T-cell (primary cell): ENCODE data around the gene TOX3. TPM values are rescaled to one million over a fixed set of nuclear protein-coding genes. Genes with fewer than 3 reads are reported as not detected.

Experiments used
- ATAC-seq, 4 experiments: fragments of 200-7000 bp in 3 of 4; fragments of 150-1000 bp in 1 of 4; cut with Tn5 transposase; replicated peaks in 1 of 4; 1 replicate in 3 of 4; 2 replicates in 1 of 4; pipeline ENCODE4 v1.10.0; 2021; ENCODE audit warnings: moderate library complexity in 3 of 4, mild to moderate bottlenecking in 2 of 4, moderate number of reproducible peaks in 1 of 4
- CTCF ChIA-PET, 2 donors: fragments of 300-600 bp; sonication (Branson Sonifier 250); formaldehyde crosslinking; loops; one replicate each; lab custom pipeline; 2022; ENCODE audit warnings: antibody characterized with exemption in 2 of 2; lab: Charles Lee
- POLR2A ChIA-PET, 2 donors: fragments of 300-600 bp; sonication (Branson Sonifier 250); formaldehyde crosslinking; loops; one replicate each; lab custom pipeline; 2022; ENCODE audit warnings: antibody characterized with exemption in 2 of 2; lab: Charles Lee
- DNase-seq, 35 experiments: peaks; one replicate each; pipeline versions ENCODE4 v3.0.0 to v3.0.0-alpha.2; 2013 to 2023
- H3K27ac ChIP-seq: one replicate; pipeline ENCODE4 v1.5.1; 2013; ENCODE audit warnings: low read length
- H3K27me3 ChIP-seq, 2 experiments: replicated peaks in 1 of 2; 1 replicate in 1 of 2; 2 replicates in 1 of 2; pipeline versions ENCODE4 v1.6.1 to v1.7.0; 2013; ENCODE audit warnings: low read length in 1 of 2, mixed read lengths in 1 of 2; ENCODE audit not compliant: control insufficient read depth in 2 of 2, insufficient read depth in 2 of 2; ENCODE audit errors: extremely low read depth in 1 of 2
- H3K36me3 ChIP-seq, 2 donors: 1 replicate in 1 of 2; 2 replicates in 1 of 2; pipeline versions ENCODE4 v1.6.1 to v1.7.0; 2013; ENCODE audit warnings: low read length in 1 of 2; ENCODE audit not compliant: control insufficient read depth in 2 of 2, insufficient read depth in 1 of 2; ENCODE audit errors: extremely low read depth in 1 of 2
- H3K4me1 ChIP-seq, 2 experiments: 1 replicate in 1 of 2; 2 replicates in 1 of 2; pipeline versions ENCODE4 v1.6.1 to v1.7.0; 2013; ENCODE audit warnings: low read length in 2 of 2, mixed read lengths in 1 of 2; ENCODE audit not compliant: insufficient read depth in 2 of 2, control insufficient read depth in 1 of 2; ENCODE audit errors: extremely low read depth in 1 of 2
- H3K4me3 ChIP-seq, 2 donors: 1 replicate in 1 of 2; 2 replicates in 1 of 2; pipeline versions ENCODE4 v1.5.1 to v1.7.0; 2013; ENCODE audit warnings: mild to moderate bottlenecking in 2 of 2, low read length in 1 of 2, moderate library complexity in 1 of 2; ENCODE audit not compliant: control insufficient read depth in 1 of 2; ENCODE audit errors: extremely low read depth in 1 of 2
- H3K9me3 ChIP-seq: 2 replicates; pipeline ENCODE4 v1.7.0; 2013
- H3K27ac Mint-ChIP-seq, 2 donors: one replicate each; pipeline ENCODE4 v1.8.0; 2020 to 2021; ENCODE audit warnings: mild to moderate bottlenecking in 2 of 2, mixed read lengths in 2 of 2
- H3K27me3 Mint-ChIP-seq, 2 donors: one replicate each; pipeline ENCODE4 v1.8.0; 2021 to 2022; ENCODE audit warnings: mixed read lengths in 2 of 2
- H3K36me3 Mint-ChIP-seq: one replicate; pipeline ENCODE4 v1.8.0; 2021; ENCODE audit warnings: mixed read lengths
- H3K4me1 Mint-ChIP-seq, 3 donors: one replicate each; pipeline ENCODE4 v1.8.0; 2020 to 2022; ENCODE audit warnings: mixed read lengths in 3 of 3, mild to moderate bottlenecking in 1 of 3
- H3K4me3 Mint-ChIP-seq, 3 donors: one replicate each; pipeline ENCODE4 v1.8.0; 2020 to 2022; ENCODE audit warnings: mild to moderate bottlenecking in 3 of 3, mixed read lengths in 3 of 3, moderate library complexity in 3 of 3
- H3K9me3 Mint-ChIP-seq, 3 donors: one replicate each; pipeline ENCODE4 v1.8.0; 2020 to 2022; ENCODE audit warnings: mixed read lengths in 3 of 3
- WGBS: methylation state at CpG from one replicate; pipeline ENCODE4 v1.1.5; 2013; ENCODE audit warnings: missing lambda C conversion rate; ENCODE audit not compliant: insufficient coverage; 5-methylcytosine and 5-hydroxymethylcytosine counted together
- total RNA-seq, 35 experiments: library from RNA in 6 of 35; stranded (reverse) in 6 of 35; fragments of 120-200 nt in 1 of 35; gene quantifications; one replicate each; pipeline versions ENCODE4 v1.2.1 to v1.2.4 and lab custom pipeline; 2013 to 2026

TOX3 gene
- total RNA-seq, 5 donors from 2014 or later (not counting 1 experiment from before 2014, with no cell fraction given) = 0.09 to 0.10 TPM; not detected in 3

DNA sequence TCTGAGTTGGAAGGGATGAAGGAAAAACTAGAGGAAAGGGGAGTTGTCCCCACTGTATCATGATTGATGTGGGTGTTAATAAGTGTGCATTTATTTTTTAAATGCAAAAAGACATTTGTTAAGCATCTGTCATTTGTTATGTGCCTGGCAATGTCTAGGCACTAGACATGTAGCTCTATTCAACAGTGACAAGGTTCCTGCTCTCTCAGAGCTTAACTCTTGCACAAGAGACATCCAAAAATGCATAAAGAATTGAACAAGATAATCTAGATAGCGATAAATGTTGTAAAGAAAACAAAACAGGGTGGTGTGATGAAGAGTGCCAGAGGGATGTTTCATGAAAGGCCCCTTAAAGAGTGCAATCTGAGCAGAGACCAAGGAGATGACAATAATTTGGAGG is 148.9 kb downstream of the TOX3 start:
- H3K27ac ChIP-seq = no peak overlapping the region
- H3K4me1 ChIP-seq = no peaks in the 10 kb centered on the region
- Mint-ChIP-seq H3K36me3 (no peaks in the 10 kb centered on the region), H3K4me3 (no peak overlapping the region), H3K4me1 (no peaks in the 10 kb centered on the region), H3K27me3 (no peaks in the 10 kb centered on the region), H3K9me3 (peaks cover 11 to 26% (median 12%) of the 10 kb centered on the region in 3 donors), H3K27ac (no peak overlapping the region)
- DNase-seq = no peak
- no peaks in the 10 kb centered on the region for H3K9me3 ChIP-seq
- H3K4me3 ChIP-seq = no peak overlapping the region
- CTCF ChIA-PET = no interaction called here
- H3K27me3 ChIP-seq = no peaks in the 10 kb centered on the region
- WGBS = 60% methylated on average over 1 of the region's 1 CpG
- no peak for ATAC-seq
- POLR2A ChIA-PET = no interaction called here
- H3K36me3 ChIP-seq = no peaks in the 10 kb centered on the region

DNA sequence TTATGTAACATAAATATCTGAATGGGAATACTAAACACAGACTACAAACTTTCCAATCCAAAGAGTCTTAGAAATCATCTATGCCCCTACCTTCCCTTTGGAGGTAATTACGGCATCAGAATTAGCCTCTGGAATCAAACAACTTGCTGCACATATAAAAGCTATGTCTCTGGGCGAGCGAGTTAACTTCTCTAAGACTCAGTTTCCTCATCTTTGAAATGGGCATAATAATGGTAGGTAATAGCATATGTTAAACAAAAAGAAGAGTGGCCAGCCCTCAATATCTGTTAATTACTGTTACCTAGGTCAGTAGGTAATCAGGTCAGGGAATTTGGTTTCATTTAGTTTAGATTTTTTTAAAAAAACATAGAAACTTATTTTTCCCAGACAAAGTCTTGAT is 153.5 kb downstream of the TOX3 start:
- no CpG with 5 or more reads among the region's 3 CpGs for WGBS
- Mint-ChIP-seq H3K9me3 (peaks cover 18 to 26% (median 19%) of the 10 kb centered on the region in 3 donors), H3K27ac (no peak overlapping the region), H3K27me3 (no peaks in the 10 kb centered on the region), H3K4me3 (no peak overlapping the region), H3K4me1 (no peaks in the 10 kb centered on the region), H3K36me3 (no peaks in the 10 kb centered on the region)
- ChIA-PET POLR2A (no interaction called here), CTCF (no interaction called here)
- Histone ChIP-seq H3K27me3 (peaks cover 0 to 2% of the 10 kb centered on the region in 2 experiments), H3K9me3 (no peaks in the 10 kb centered on the region), H3K27ac (no peak overlapping the region), H3K4me1 (no peaks in the 10 kb centered on the region), H3K36me3 (no peaks in the 10 kb centered on the region), H3K4me3 (no peak overlapping the region)
- DNase-seq (no peak), ATAC-seq (no peak)

DNA sequence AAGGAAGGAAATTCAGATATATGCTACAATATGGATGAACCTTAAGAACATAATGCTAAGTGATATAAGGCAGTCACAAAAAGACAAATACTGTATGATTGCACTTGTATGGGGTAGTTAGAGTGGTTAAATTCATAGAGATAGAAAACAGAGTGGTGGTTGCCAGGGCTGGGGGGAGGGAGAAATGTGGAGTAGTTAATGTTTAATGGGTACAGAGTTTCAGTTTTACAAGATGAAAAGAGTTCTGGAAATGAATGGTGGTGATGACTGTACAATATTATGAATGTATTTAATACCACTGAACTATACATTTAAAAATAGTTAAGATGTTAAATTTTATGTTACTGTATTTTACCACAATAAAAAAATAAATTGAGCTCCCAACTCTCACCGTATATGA is 157.9 kb downstream of the TOX3 start:
- H3K4me3 ChIP-seq = no peak overlapping the region
- no peak overlapping the region for H3K27ac ChIP-seq
- H3K9me3 ChIP-seq = no peaks in the 10 kb centered on the region
- ChIA-PET CTCF (no interaction called here), POLR2A (no interaction called here)
- H3K27ac Mint-ChIP-seq = no peak overlapping the region
- no peaks in the 10 kb centered on the region for H3K4me1 ChIP-seq
- peaks cover 0 to 2% of the 10 kb centered on the region in 2 experiments for H3K27me3 ChIP-seq
- no CpG with 5 or more reads among the region's 1 CpG for WGBS
- ATAC-seq (no peak), DNase-seq (no peak)
- no peaks in the 10 kb centered on the region for H3K27me3 Mint-ChIP-seq
- H3K4me1 Mint-ChIP-seq = no peaks in the 10 kb centered on the region
- no peaks in the 10 kb centered on the region for H3K36me3 ChIP-seq
- H3K9me3 Mint-ChIP-seq = peaks cover 11 to 14% (median 14%) of the 10 kb centered on the region in 3 donors
- H3K36me3 Mint-ChIP-seq = no peaks in the 10 kb centered on the region
- H3K4me3 Mint-ChIP-seq = no peak overlapping the region
